ENCODE measurements around the gene RGSL1. TPM values are rescaled to one million over a fixed set of nuclear protein-coding genes. Genes with fewer than 3 reads are reported as not detected.

The RGSL1 gene
- polyA plus RNA-seq, 3 donors from 2014 or later = not detected

GRCh38 chr1:182589520-182589919 is 139.6 kb downstream of the RGSL1 start:
- Mint-ChIP-seq H3K4me1 (peaks cover 43 to 50% of the 10 kb centered on the region in 2 donors), H3K36me3 (peaks cover 16 to 24% (median 19%) of the 10 kb centered on the region in 3 donors), H3K9me3 (no peaks in the 10 kb centered on the region), H3K27ac (peak overlapping the region; percentile 98 to 100 (median 100)), H3K4me3 (peak overlapping the region; percentile 96 to 100 (median 98)), H3K27me3 (ENCODE audit: low read depth in 3 of 3) (peaks cover 4 to 7% (median 5%) of the 10 kb centered on the region in 3 donors)
- DNase-seq = no peak

- H3K4me3 Mint-ChIP-seq = peak overlapping the region; percentile 96 to 100 (median 98)
- peaks cover 38 to 46% of the 10 kb centered on the region in 2 donors for H3K4me1 Mint-ChIP-seq
- peaks cover 12 to 20% (median 15%) of the 10 kb centered on the region in 3 donors for H3K36me3 Mint-ChIP-seq
- H3K27ac Mint-ChIP-seq = peak overlapping the region; percentile 98 to 100 (median 100)
- DNase-seq = no peak
- H3K9me3 Mint-ChIP-seq = no peaks in the 10 kb centered on the region
- peaks cover 5 to 7% (median 7%) of the 10 kb centered on the region in 3 donors for H3K27me3 Mint-ChIP-seq (ENCODE audit: low read depth in 3 of 3)
Measured at GRCh38 chr1:182589931-182590330, 140.0 kb downstream of the RGSL1 start.

- Mint-ChIP-seq H3K9me3 (no peaks in the 10 kb centered on the region), H3K27me3 (ENCODE audit: low read depth in 3 of 3) (peaks cover 4 to 5% (median 5%) of the 10 kb centered on the region in 3 donors), H3K36me3 (no peaks in the 10 kb centered on the region), H3K27ac (no peak overlapping the region), H3K4me3 (no peak overlapping the region), H3K4me1 (no peaks in the 10 kb centered on the region)
- DNase-seq = peak; percentile 46 to 52 (median 50)
Measured at GRCh38 chr1:182595641-182596240, 145.8 kb downstream of the RGSL1 start.

- no peak overlapping the region for H3K27ac Mint-ChIP-seq
- peaks cover 3 to 5% (median 5%) of the 10 kb centered on the region in 3 donors for H3K27me3 Mint-ChIP-seq (ENCODE audit: low read depth in 3 of 3)
- H3K4me3 Mint-ChIP-seq = no peak overlapping the region
- no peaks in the 10 kb centered on the region for H3K4me1 Mint-ChIP-seq
- DNase-seq = no peak
- no peaks in the 10 kb centered on the region for H3K9me3 Mint-ChIP-seq
- no peaks in the 10 kb centered on the region for H3K36me3 Mint-ChIP-seq
Measured at GRCh38 chr1:182596934-182597333, 147.0 kb downstream of the RGSL1 start.

GRCh38 chr1:182598296-182598695 is 148.3 kb downstream of the RGSL1 start:
- DNase-seq = no peak
- peak overlapping the region in 1 of 6 donors; percentile 43 for H3K27ac Mint-ChIP-seq
- H3K36me3 Mint-ChIP-seq = no peaks in the 10 kb centered on the region
- H3K27me3 Mint-ChIP-seq (ENCODE audit: low read depth in 3 of 3) = peaks cover 2 to 8% (median 5%) of the 10 kb centered on the region in 3 donors
- H3K9me3 Mint-ChIP-seq = no peaks in the 10 kb centered on the region
- peaks cover 0 to 3% of the 10 kb centered on the region in 2 donors for H3K4me1 Mint-ChIP-seq
- no peak overlapping the region for H3K4me3 Mint-ChIP-seq

GRCh38 chr1:182599339-182599738 is 149.4 kb downstream of the RGSL1 start:
- Mint-ChIP-seq H3K4me1 (peaks cover 9 to 14% of the 10 kb centered on the region in 2 donors), H3K9me3 (no peaks in the 10 kb centered on the region), H3K27me3 (ENCODE audit: low read depth in 3 of 3) (peaks cover 4 to 11% (median 5%) of the 10 kb centered on the region in 3 donors), H3K36me3 (no peaks in the 10 kb centered on the region), H3K4me3 (no peak overlapping the region), H3K27ac (no peak overlapping the region)
- no peak for DNase-seq

- no peak overlapping the region for H3K4me3 Mint-ChIP-seq
- H3K27ac Mint-ChIP-seq = no peak overlapping the region
- no peak for DNase-seq
- no peaks in the 10 kb centered on the region for H3K9me3 Mint-ChIP-seq
- H3K27me3 Mint-ChIP-seq (ENCODE audit: low read depth in 3 of 3) = peaks cover 6 to 11% (median 9%) of the 10 kb centered on the region in 3 donors
- H3K4me1 Mint-ChIP-seq = peaks cover 14 to 19% of the 10 kb centered on the region in 2 donors
- H3K36me3 Mint-ChIP-seq = no peaks in the 10 kb centered on the region
Measured at GRCh38 chr1:182600036-182600713, 150.2 kb downstream of the RGSL1 start.

- DNase-seq = no peak
- no peaks in the 10 kb centered on the region for H3K9me3 Mint-ChIP-seq
- peaks cover 6 to 11% (median 9%) of the 10 kb centered on the region in 3 donors for H3K27me3 Mint-ChIP-seq (ENCODE audit: low read depth in 3 of 3)
- no peaks in the 10 kb centered on the region for H3K36me3 Mint-ChIP-seq
- no peak overlapping the region for H3K4me3 Mint-ChIP-seq
- no peak overlapping the region for H3K27ac Mint-ChIP-seq
- H3K4me1 Mint-ChIP-seq = peaks cover 14 to 19% of the 10 kb centered on the region in 2 donors
Measured at GRCh38 chr1:182600745-182601415, 150.9 kb downstream of the RGSL1 start.

- DNase-seq = peak; percentile 71 to 77 (median 73)
- H3K9me3 Mint-ChIP-seq = no peaks in the 10 kb centered on the region
- H3K27ac Mint-ChIP-seq = no peak overlapping the region
- peaks cover 8 to 14% (median 11%) of the 10 kb centered on the region in 3 donors for H3K27me3 Mint-ChIP-seq (ENCODE audit: low read depth in 3 of 3)
- no peaks in the 10 kb centered on the region for H3K36me3 Mint-ChIP-seq
- H3K4me3 Mint-ChIP-seq = no peak overlapping the region
- H3K4me1 Mint-ChIP-seq = peaks cover 14 to 19% of the 10 kb centered on the region in 2 donors
Measured at GRCh38 chr1:182601416-182601786, 151.5 kb downstream of the RGSL1 start.

GRCh38 chr1:182601913-182602312 is 152.0 kb downstream of the RGSL1 start:
- no peak overlapping the region for H3K27ac Mint-ChIP-seq
- peaks cover 9 to 18% (median 14%) of the 10 kb centered on the region in 3 donors for H3K27me3 Mint-ChIP-seq (ENCODE audit: low read depth in 3 of 3)
- no peaks in the 10 kb centered on the region for H3K9me3 Mint-ChIP-seq
- H3K4me1 Mint-ChIP-seq = peaks cover 14 to 19% of the 10 kb centered on the region in 2 donors
- H3K36me3 Mint-ChIP-seq = no peaks in the 10 kb centered on the region
- no peak for DNase-seq
- no peak overlapping the region for H3K4me3 Mint-ChIP-seq

GRCh38 chr1:182602935-182603645 is 153.1 kb downstream of the RGSL1 start:
- no peaks in the 10 kb centered on the region for H3K9me3 Mint-ChIP-seq
- H3K4me3 Mint-ChIP-seq = peak overlapping the region in 4 of 5 donors; percentile 37 to 83 (median 72)
- peaks cover 14 to 19% of the 10 kb centered on the region in 2 donors for H3K4me1 Mint-ChIP-seq
- peaks cover 9 to 20% (median 19%) of the 10 kb centered on the region in 3 donors for H3K27me3 Mint-ChIP-seq (ENCODE audit: low read depth in 3 of 3)
- H3K36me3 Mint-ChIP-seq = no peaks in the 10 kb centered on the region
- peak overlapping the region in 4 of 6 donors; percentile 38 to 82 (median 60) for H3K27ac Mint-ChIP-seq
- no peak for DNase-seq

- Mint-ChIP-seq H3K27ac (peak overlapping the region in 4 of 6 donors; percentile 38 to 82 (median 60)), H3K9me3 (no peaks in the 10 kb centered on the region), H3K27me3 (ENCODE audit: low read depth in 3 of 3) (peaks cover 12 to 23% (median 21%) of the 10 kb centered on the region in 3 donors), H3K4me3 (peak overlapping the region; percentile 64 to 83 (median 80)), H3K36me3 (no peaks in the 10 kb centered on the region), H3K4me1 (peaks cover 14 to 19% of the 10 kb centered on the region in 2 donors)
- no peak for DNase-seq
Measured at GRCh38 chr1:182603646-182604174, 153.8 kb downstream of the RGSL1 start.

Measured in immature natural killer cell (primary cell).